Measurements from ENCODE around the gene NUTF2. TPM values are rescaled to one million over a fixed set of nuclear protein-coding genes. Genes with fewer than 3 reads are reported as not detected.

NUTF2 gene
- total and polyA plus RNA-seq, 4 donors = 49.7 to 164 (median 101) TPM

DNA sequence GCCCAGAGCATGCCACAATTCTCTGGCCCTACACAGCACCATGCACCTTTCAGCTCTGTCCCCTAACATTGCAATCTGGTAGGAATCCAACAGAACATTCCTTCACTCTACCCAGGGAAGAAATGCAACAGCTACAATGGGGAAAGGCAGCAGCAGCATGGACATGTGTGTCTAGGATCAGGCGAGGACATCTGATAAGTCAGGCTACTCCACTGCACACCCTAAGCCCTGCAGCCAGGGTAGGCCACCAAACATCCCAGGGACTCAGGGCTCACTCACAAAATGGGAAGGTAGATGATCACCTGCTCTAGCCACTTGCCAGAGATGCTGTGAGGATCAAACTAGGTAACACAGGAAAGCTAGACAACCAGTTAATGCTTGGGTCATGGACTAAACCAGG is 45.5 kb upstream of the NUTF2 start:
- H3K9ac ChIP-seq (ENCODE audit: insufficient read depth in 1 of 2, low read length in 2 of 2) = no peak overlapping the region
- DNase-seq (no peak), ATAC-seq (ENCODE audit: insufficient read depth, low FRiP score) (no peak)
- TF ChIP-seq, protein P1, sequence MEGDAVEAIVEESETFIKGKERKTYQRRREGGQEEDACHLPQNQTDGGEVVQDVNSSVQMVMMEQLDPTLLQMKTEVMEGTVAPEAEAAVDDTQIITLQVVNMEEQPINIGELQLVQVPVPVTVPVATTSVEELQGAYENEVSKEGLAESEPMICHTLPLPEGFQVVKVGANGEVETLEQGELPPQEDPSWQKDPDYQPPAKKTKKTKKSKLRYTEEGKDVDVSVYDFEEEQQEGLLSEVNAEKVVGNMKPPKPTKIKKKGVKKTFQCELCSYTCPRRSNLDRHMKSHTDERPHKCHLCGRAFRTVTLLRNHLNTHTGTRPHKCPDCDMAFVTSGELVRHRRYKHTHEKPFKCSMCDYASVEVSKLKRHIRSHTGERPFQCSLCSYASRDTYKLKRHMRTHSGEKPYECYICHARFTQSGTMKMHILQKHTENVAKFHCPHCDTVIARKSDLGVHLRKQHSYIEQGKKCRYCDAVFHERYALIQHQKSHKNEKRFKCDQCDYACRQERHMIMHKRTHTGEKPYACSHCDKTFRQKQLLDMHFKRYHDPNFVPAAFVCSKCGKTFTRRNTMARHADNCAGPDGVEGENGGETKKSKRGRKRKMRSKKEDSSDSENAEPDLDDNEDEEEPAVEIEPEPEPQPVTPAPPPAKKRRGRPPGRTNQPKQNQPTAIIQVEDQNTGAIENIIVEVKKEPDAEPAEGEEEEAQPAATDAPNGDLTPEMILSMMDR (IDR thresholded peaks at IDR 0.05; ENCODE audit: control extremely low read depth, extremely low read depth) = no peak
- 95 to 98% methylated on average over 1 of the region's 1 CpG for WGBS, 2 donors
- no peaks in the 10 kb centered on the region for H3K9me3 ChIP-seq (ENCODE audit: control insufficient read depth in 4 of 4, insufficient read depth in 3 of 4, low read length in 3 of 4)
- peaks cover 4 to 15% (median 8%) of the 10 kb centered on the region in 5 donors for H3K4me1 ChIP-seq (ENCODE audit: control insufficient read depth in 5 of 5, insufficient read depth in 5 of 5, low read length in 5 of 5)
- H3K27me3 ChIP-seq (ENCODE audit: control insufficient read depth in 3 of 3, insufficient read depth in 3 of 3, low read length in 2 of 3) = no peaks in the 10 kb centered on the region
- peaks cover 0 to 13% (median 10%) of the 10 kb centered on the region in 4 donors for H3K36me3 ChIP-seq (ENCODE audit: control insufficient read depth in 4 of 4, insufficient read depth in 4 of 4, low read length in 4 of 4)
- no peak overlapping the region for H3K4me3 ChIP-seq
- no peak overlapping the region for H3K27ac ChIP-seq (ENCODE audit: low read depth in 1 of 2, low read length in 1 of 2)

DNA sequence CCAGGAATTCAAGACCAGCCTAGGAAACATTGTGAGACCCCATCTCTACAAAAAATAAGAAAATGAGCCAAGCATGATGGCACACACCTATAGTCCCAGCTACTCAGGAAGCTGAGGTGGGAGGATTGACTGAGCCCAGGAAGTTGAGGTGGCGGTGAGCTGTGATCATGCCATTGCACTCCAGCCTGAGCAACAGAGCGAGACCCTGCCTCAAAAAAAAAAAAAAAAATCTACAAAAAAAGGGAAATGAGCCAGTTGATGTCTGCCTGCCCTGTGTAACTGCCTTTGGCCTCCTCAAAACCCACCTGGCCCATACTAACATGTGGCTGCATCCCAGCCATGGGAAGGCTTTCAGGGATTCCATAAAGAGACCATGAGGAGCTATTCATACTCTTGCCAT is 44.9 kb upstream of the NUTF2 start:
- Histone ChIP-seq H3K4me3 (no peak overlapping the region), H3K4me1 (ENCODE audit: control insufficient read depth in 5 of 5, insufficient read depth in 5 of 5, low read length in 5 of 5) (peaks cover 4 to 15% (median 8%) of the 10 kb centered on the region in 5 donors), H3K27me3 (ENCODE audit: control insufficient read depth in 3 of 3, insufficient read depth in 3 of 3, low read length in 2 of 3) (no peaks in the 10 kb centered on the region), H3K9me3 (ENCODE audit: control insufficient read depth in 4 of 4, insufficient read depth in 3 of 4, low read length in 3 of 4) (no peaks in the 10 kb centered on the region), H3K36me3 (ENCODE audit: control insufficient read depth in 4 of 4, insufficient read depth in 4 of 4, low read length in 4 of 4) (peaks cover 0 to 13% (median 10%) of the 10 kb centered on the region in 4 donors), H3K9ac (ENCODE audit: insufficient read depth in 1 of 2, low read length in 2 of 2) (no peak overlapping the region), H3K27ac (ENCODE audit: low read depth in 1 of 2, low read length in 1 of 2) (no peak overlapping the region)
- no peak for DNase-seq
- WGBS, 2 donors = 55 to 90% methylated on average over 2 of the region's 2 CpGs
- TF ChIP-seq, protein P1 (IDR thresholded peaks at IDR 0.05; ENCODE audit: control extremely low read depth, extremely low read depth) = no peak
- no peak for ATAC-seq (ENCODE audit: insufficient read depth, low FRiP score)

GRCh38 chr16:67803894-67804293 is 42.8 kb upstream of the NUTF2 start:
- no peaks in the 10 kb centered on the region for H3K27me3 ChIP-seq (ENCODE audit: control insufficient read depth in 3 of 3, insufficient read depth in 3 of 3, low read length in 2 of 3)
- TF ChIP-seq, protein P1 (IDR thresholded peaks at IDR 0.05; ENCODE audit: control extremely low read depth, extremely low read depth) = no peak
- no peak overlapping the region for H3K9ac ChIP-seq (ENCODE audit: insufficient read depth in 1 of 2, low read length in 2 of 2)
- H3K9me3 ChIP-seq (ENCODE audit: control insufficient read depth in 4 of 4, insufficient read depth in 3 of 4, low read length in 3 of 4) = no peaks in the 10 kb centered on the region
- H3K4me3 ChIP-seq = no peak overlapping the region
- 66 to 80% methylated on average over 3 of the region's 3 CpGs for WGBS, 2 donors
- no peak overlapping the region for H3K27ac ChIP-seq (ENCODE audit: low read depth in 1 of 2, low read length in 1 of 2)
- DNase-seq (no peak), ATAC-seq (ENCODE audit: insufficient read depth, low FRiP score) (no peak)
- H3K4me1 ChIP-seq (ENCODE audit: control insufficient read depth in 5 of 5, insufficient read depth in 5 of 5, low read length in 5 of 5) = peaks cover 6 to 16% (median 9%) of the 10 kb centered on the region in 5 donors
- peaks cover 0 to 13% (median 7%) of the 10 kb centered on the region in 4 donors for H3K36me3 ChIP-seq (ENCODE audit: control insufficient read depth in 4 of 4, insufficient read depth in 4 of 4, low read length in 4 of 4)

Measured in lung (tissue), 12 donors.